HEK293 (cell line): ENCODE data around the gene MZB1.

Source experiments
- EGR2 ChIP-seq: fragments of 450-650 bp; formaldehyde crosslinking; IDR thresholded peaks from 2 replicates; pipeline ENCODE4 v1.5.1; 2016; ENCODE audit warnings: low read depth, missing biosample characterization, missing genetic modification characterization
- HOXC10 ChIP-seq: sonication (generic); formaldehyde crosslinking; IDR thresholded peaks from 2 replicates; pipeline ENCODE4 v1.8.1; 2023; ENCODE audit warnings: mild to moderate bottlenecking, missing genetic modification reagents
- IKZF3 ChIP-seq: fragments of 450-650 bp; IDR thresholded peaks from 2 replicates; pipeline ENCODE4 v1.5.0; 2018; ENCODE audit warnings: missing biosample characterization, mild to moderate bottlenecking, missing genetic modification characterization, moderate library complexity
- KLF8 ChIP-seq: fragments of 450-650 bp; formaldehyde crosslinking; IDR thresholded peaks from 2 replicates; pipeline ENCODE4 v1.5.1; 2016; ENCODE audit warnings: missing biosample characterization, missing genetic modification characterization
- KLF9 ChIP-seq: fragments of 450-650 bp; formaldehyde crosslinking; IDR thresholded peaks from 2 replicates; pipeline ENCODE4 v1.5.1; 2016; ENCODE audit warnings: missing biosample characterization, missing genetic modification characterization, low read depth
- MYNN ChIP-seq: fragments of 450-650 bp; formaldehyde crosslinking; IDR thresholded peaks from 2 replicates; pipeline ENCODE4 v1.5.1; 2016; ENCODE audit warnings: missing biosample characterization, missing genetic modification characterization, borderline replicate concordance
- OSR2 ChIP-seq: fragments of 450-650 bp; formaldehyde crosslinking; IDR thresholded peaks from 2 replicates; pipeline ENCODE4 v1.5.1; 2016; ENCODE audit warnings: missing biosample characterization, missing genetic modification characterization
- OVOL3 ChIP-seq: fragments of 450-650 bp; formaldehyde crosslinking; IDR thresholded peaks from 2 replicates; pipeline ENCODE4 v1.5.1; 2016; ENCODE audit warnings: missing biosample characterization, missing genetic modification characterization
- SP2 ChIP-seq: fragments of 450-650 bp; formaldehyde crosslinking; IDR thresholded peaks from 2 replicates; pipeline ENCODE4 v1.5.1; 2016; ENCODE audit warnings: missing biosample characterization, missing genetic modification characterization
- ZBTB21 ChIP-seq: fragments of 450-650 bp; formaldehyde crosslinking; IDR thresholded peaks from 2 replicates; pipeline ENCODE4 v1.5.1; 2017; ENCODE audit warnings: missing biosample characterization, missing genetic modification characterization
- ZEB2 ChIP-seq: fragments of 450-650 bp; formaldehyde crosslinking; IDR thresholded peaks from 2 replicates; pipeline ENCODE4 v1.5.1; 2016; ENCODE audit warnings: missing biosample characterization, missing genetic modification characterization
- ZFHX2 ChIP-seq: fragments of 450-650 bp; formaldehyde crosslinking; conservative IDR thresholded peaks from 2 replicates; pipeline ENCODE4 v1.5.1; 2016; ENCODE audit warnings: missing biosample characterization, missing genetic modification characterization
- ZFP3 ChIP-seq: fragments of 450-650 bp; formaldehyde crosslinking; IDR thresholded peaks from 2 replicates; pipeline ENCODE4 v1.5.1; 2016; ENCODE audit warnings: low read depth, missing biosample characterization, missing genetic modification characterization
- ZFP69B ChIP-seq: fragments of 450-650 bp; formaldehyde crosslinking; IDR thresholded peaks from 2 replicates; pipeline ENCODE4 v1.5.1; 2016; ENCODE audit warnings: missing biosample characterization, missing genetic modification characterization
- ZNF140 ChIP-seq: fragments of 450-650 bp; formaldehyde crosslinking; IDR thresholded peaks from 2 replicates; pipeline ENCODE4 v1.5.1; 2016; ENCODE audit warnings: missing biosample characterization, missing genetic modification characterization
- ZNF184 ChIP-seq: fragments of 450-650 bp; IDR thresholded peaks from 2 replicates; pipeline ENCODE4 v1.5.1; 2018; ENCODE audit warnings: missing biosample characterization, mild to moderate bottlenecking, missing genetic modification characterization
- ZNF2 ChIP-seq: fragments of 450-650 bp; formaldehyde crosslinking; IDR thresholded peaks from 2 replicates; pipeline ENCODE4 v1.5.1; 2016; ENCODE audit warnings: missing biosample characterization, missing genetic modification characterization
- ZNF26 ChIP-seq: fragments of 450-650 bp; formaldehyde crosslinking; IDR thresholded peaks from 2 replicates; pipeline ENCODE4 v1.5.1; 2016; ENCODE audit warnings: missing biosample characterization, missing genetic modification characterization
- ZNF324 ChIP-seq: fragments of 450-650 bp; formaldehyde crosslinking; IDR thresholded peaks from 2 replicates; pipeline ENCODE4 v1.5.1; 2016; ENCODE audit warnings: missing biosample characterization, missing genetic modification characterization
- ZNF335 ChIP-seq: fragments of 450-650 bp; formaldehyde crosslinking; conservative IDR thresholded peaks from 2 replicates; pipeline ENCODE4 v1.5.1; 2016; ENCODE audit warnings: missing biosample characterization, missing genetic modification characterization
- ZNF398 ChIP-seq: fragments of 450-650 bp; formaldehyde crosslinking; IDR thresholded peaks from 2 replicates; pipeline ENCODE4 v1.5.1; 2017; ENCODE audit warnings: missing biosample characterization, missing genetic modification characterization
- ZNF404 ChIP-seq: fragments of 450-650 bp; formaldehyde crosslinking; IDR thresholded peaks from 2 replicates; pipeline ENCODE4 v1.5.1; 2017; ENCODE audit warnings: missing biosample characterization, missing genetic modification characterization
- ZNF518A ChIP-seq: fragments of 450-650 bp; formaldehyde crosslinking; conservative IDR thresholded peaks from 2 replicates; pipeline ENCODE4 v1.5.1; 2016; ENCODE audit warnings: low read depth, missing biosample characterization, missing genetic modification characterization
- ZNF629 ChIP-seq: fragments of 450-650 bp; formaldehyde crosslinking; IDR thresholded peaks from 2 replicates; pipeline ENCODE4 v1.5.1; 2017; ENCODE audit warnings: missing biosample characterization, missing genetic modification characterization
- ZNF791 ChIP-seq: fragments of 450-650 bp; formaldehyde crosslinking; IDR thresholded peaks from 2 replicates; pipeline ENCODE4 v1.5.1; 2016; ENCODE audit warnings: missing biosample characterization, missing genetic modification characterization
- ZNF843 ChIP-seq: fragments of 450-650 bp; formaldehyde crosslinking; IDR thresholded peaks from 2 replicates; pipeline ENCODE4 v1.5.1; 2016; ENCODE audit warnings: missing biosample characterization, missing genetic modification characterization
- ZSCAN4 ChIP-seq: fragments of 450-650 bp; formaldehyde crosslinking; IDR thresholded peaks from 2 replicates; pipeline ENCODE4 v1.5.1; 2017; ENCODE audit warnings: missing biosample characterization, missing genetic modification characterization

MZB1 gene

GRCh38 chr5:139439013-139439903 is 49.5 kb upstream of the MZB1 start, which contains the start of gene DNAJC18 (continued):
- TF ChIP-seq KLF8 (tag by site-specific recombination) (peak; percentile 89), ZNF26 (tag by site-specific recombination) (no peak), SP2 (peak; percentile 41; the same call in 1 of the 2 replicates), ZFP3 (tag by site-specific recombination) (no peak), ZFHX2 (tag by site-specific recombination) (peak; percentile 94), ZNF843 (tag by site-specific recombination) (peak; percentile 79), ZNF791 (tag by site-specific recombination) (no peak), ZSCAN4 (tag by site-specific recombination) (peak; percentile 44; the same call in 1 of the 2 replicates), HOXC10 (CRISPR knock-in tag) (no peak), IKZF3 (tag by site-specific recombination) (no peak), ZNF184 (tag by site-specific recombination) (no peak), ZNF629 (peak; percentile 94), ZFP69B (tag by site-specific recombination) (peak; percentile 84), OSR2 (tag by site-specific recombination) (0 out of 2 replicates have a peak, but pooled peaks have one; percentile 21), OVOL3 (no peak), ZNF140 (no peak), ZBTB21 (peak; percentile 91), ZNF404 (no peak), ZNF324 (peak; percentile 98), ZNF518A (tag by site-specific recombination) (0 out of 2 replicates have a peak, but pooled peaks have one; percentile 43), ZEB2 (tag by site-specific recombination) (peak; percentile 95), MYNN (tag by site-specific recombination) (peak; percentile 18; the same call in 1 of the 2 replicates), ZNF398 (tag by site-specific recombination) (peak; percentile 80), EGR2 (peak; percentile 92), ZNF335 (tag by site-specific recombination) (peak; percentile 99), KLF9 (peak; percentile 88), ZNF2 (tag by site-specific recombination) (peak; percentile 96; the same call in 1 of the 2 replicates)
